ENCODE data around the gene BMP10.

The BMP10 gene

GRCh38 chr2:68845043-68845442 lies 26.2 kb downstream of the BMP10 start:
- DNase-seq (ENCODE audit: low read depth): no peak
- no peak for TF ChIP-seq CTCF (IDR thresholded peaks at IDR 0.05; ENCODE audit: low read depth, low read length, missing control alignments)
- H3K4me3 ChIP-seq (ENCODE audit: low read depth, low read length): no peak overlapping the region

- TF ChIP-seq CTCF (IDR thresholded peaks at IDR 0.05; ENCODE audit: low read depth, low read length, missing control alignments): peak; percentile 62
- H3K4me3 ChIP-seq (ENCODE audit: low read depth, low read length): no peak overlapping the region
- DNase-seq (ENCODE audit: low read depth): no peak
Measured at GRCh38 chr2:68839260-68839833, 31.9 kb downstream of the BMP10 start.

- DNase-seq (ENCODE audit: low read depth): no peak
- TF ChIP-seq CTCF (IDR thresholded peaks at IDR 0.05; ENCODE audit: low read depth, low read length, missing control alignments): no peak
- no peak overlapping the region for H3K4me3 ChIP-seq (ENCODE audit: low read depth, low read length)
Measured at GRCh38 chr2:68838641-68839040, 32.6 kb downstream of the BMP10 start.

- no peak for DNase-seq (ENCODE audit: low read depth)
Measured at GRCh38 chr2:68837861-68838341, 33.3 kb downstream of the BMP10 start.

GRCh38 chr2:68837164-68837860 lies 33.9 kb downstream of the BMP10 start:
- TF ChIP-seq CTCF (IDR thresholded peaks at IDR 0.05; ENCODE audit: low read depth, low read length, missing control alignments): peak; percentile 94
- DNase-seq (ENCODE audit: low read depth): no peak
- H3K4me3 ChIP-seq (ENCODE audit: low read depth, low read length): no peak overlapping the region

More at GRCh38 chr2:68837861-68838341, 33.3 kb downstream of the BMP10 start:
- TF ChIP-seq CTCF (IDR thresholded peaks at IDR 0.05; ENCODE audit: low read depth, low read length, missing control alignments): no peak
- H3K4me3 ChIP-seq (ENCODE audit: low read depth, low read length): no peak overlapping the region

GRCh38 chr2:68835621-68836020 lies 35.6 kb downstream of the BMP10 start:
- TF ChIP-seq CTCF (IDR thresholded peaks at IDR 0.05; ENCODE audit: low read depth, low read length, missing control alignments): no peak
- no peak overlapping the region for H3K4me3 ChIP-seq (ENCODE audit: low read depth, low read length)
- no peak for DNase-seq (ENCODE audit: low read depth)
